ENCODE data around the gene YPEL1. TPM values are rescaled to one million over a fixed set of nuclear protein-coding genes. Genes with fewer than 3 reads are reported as not detected.
A peak's percentile ranks its signal among the peaks of the same experiment; 100 is the strongest.

Gene YPEL1
- total and polyA plus RNA-seq, 12 donors = 0.84 to 19.4 (median 3.0) TPM

GRCh38 chr22:21765909-21766529, 30.4 kb upstream of the YPEL1 start:
- Histone ChIP-seq H3K4me3 (no peak overlapping the region), H3K4me1 (replicated peaks in 1 of 2) (no peaks in the 10 kb centered on the region), H3K27me3 (no peaks in the 10 kb centered on the region), H3K27ac (no peak overlapping the region), H3K36me3 (replicated peaks in 1 of 2) (peaks cover 0 to 90% of the 10 kb centered on the region in 2 donors), H3K9me3 (replicated peaks in 1 of 3) (no peaks in the 10 kb centered on the region)
- WGBS, 4 donors = 88 to 94% (median 91%) methylated on average over 11 of the region's 11 CpGs
- no peak for DNase-seq
- intact Hi-C loops (cut with DNase I) = no loop called here
- TF ChIP-seq CTCF (IDR thresholded peaks at IDR 0.05) (no peak), POLR2A (IDR thresholded peaks at IDR 0.05) (no peak)

DNA sequence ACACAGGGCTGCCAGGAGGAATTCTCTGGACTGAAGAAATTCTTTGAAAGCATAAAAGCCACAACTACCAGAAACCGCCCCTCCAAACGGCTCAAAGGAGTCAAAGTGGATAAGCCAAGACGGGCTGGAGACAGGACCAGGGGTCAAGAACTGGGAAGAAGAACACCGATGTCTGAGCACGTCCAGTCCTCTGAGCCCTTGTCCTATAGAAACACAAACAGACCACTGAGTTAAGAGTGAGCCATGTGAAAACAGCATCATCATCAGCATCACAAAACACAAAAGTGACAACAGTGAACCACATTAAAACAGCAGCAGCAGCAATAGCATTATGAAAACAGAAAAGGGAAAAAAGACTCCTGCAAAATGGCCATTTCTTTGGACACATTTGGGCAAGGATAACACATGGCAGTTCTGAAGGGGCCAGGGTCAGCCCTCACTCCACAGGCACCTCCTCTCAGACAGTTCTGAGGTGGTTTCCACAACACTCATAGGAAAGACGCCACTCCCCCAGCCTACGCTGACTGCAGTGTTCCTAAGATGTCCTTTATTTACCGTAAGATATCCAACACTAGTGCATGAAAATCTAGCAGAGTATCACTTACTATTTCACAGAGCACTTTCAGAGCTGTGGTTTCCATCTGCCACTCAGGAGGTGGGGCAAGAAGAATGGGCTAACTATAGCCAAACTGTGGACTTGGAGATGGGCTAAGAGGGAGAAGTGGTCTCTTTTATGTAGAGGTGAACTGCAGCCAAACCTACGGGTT, 28.6 kb upstream of the YPEL1 start:
- H3K36me3 ChIP-seq (replicated peaks in 1 of 2) = peaks cover 0 to 74% of the 10 kb centered on the region in 2 donors
- TF ChIP-seq CTCF (IDR thresholded peaks at IDR 0.05) = no peak
- no peak for TF ChIP-seq POLR2A (IDR thresholded peaks at IDR 0.05)
- H3K27me3 ChIP-seq = no peaks in the 10 kb centered on the region
- no peak for DNase-seq
- H3K4me3 ChIP-seq = no peak overlapping the region
- no peaks in the 10 kb centered on the region for H3K9me3 ChIP-seq (replicated peaks in 1 of 3)
- WGBS, 4 donors = 85 to 93% (median 90%) methylated on average over 9 of the region's 9 CpGs
- intact Hi-C loops (cut with DNase I) = no loop called here
- H3K4me1 ChIP-seq (replicated peaks in 1 of 2) = no peaks in the 10 kb centered on the region
- peak overlapping the region in 1 of 5 donors; percentile 4 for H3K27ac ChIP-seq

- TF ChIP-seq CTCF (IDR thresholded peaks at IDR 0.05) (no peak), POLR2A (IDR thresholded peaks at IDR 0.05) (no peak)
- H3K27me3 ChIP-seq = no peaks in the 10 kb centered on the region
- no peak for DNase-seq
- intact Hi-C loops (cut with DNase I) = no loop called here
- H3K4me1 ChIP-seq (replicated peaks in 1 of 2) = no peaks in the 10 kb centered on the region
- H3K4me3 ChIP-seq = no peak overlapping the region
- H3K9me3 ChIP-seq (replicated peaks in 1 of 3) = no peaks in the 10 kb centered on the region
- peaks cover 0 to 61% of the 10 kb centered on the region in 2 donors for H3K36me3 ChIP-seq (replicated peaks in 1 of 2)
- no peak overlapping the region for H3K27ac ChIP-seq
- WGBS, 4 donors = 80 to 86% (median 84%) methylated on average over 13 of the region's 13 CpGs
Observed at GRCh38 chr22:21762712-21763581, 27.4 kb upstream of the YPEL1 start.
